ENCODE data around the gene ZNF438.

The ZNF438 gene

DNA sequence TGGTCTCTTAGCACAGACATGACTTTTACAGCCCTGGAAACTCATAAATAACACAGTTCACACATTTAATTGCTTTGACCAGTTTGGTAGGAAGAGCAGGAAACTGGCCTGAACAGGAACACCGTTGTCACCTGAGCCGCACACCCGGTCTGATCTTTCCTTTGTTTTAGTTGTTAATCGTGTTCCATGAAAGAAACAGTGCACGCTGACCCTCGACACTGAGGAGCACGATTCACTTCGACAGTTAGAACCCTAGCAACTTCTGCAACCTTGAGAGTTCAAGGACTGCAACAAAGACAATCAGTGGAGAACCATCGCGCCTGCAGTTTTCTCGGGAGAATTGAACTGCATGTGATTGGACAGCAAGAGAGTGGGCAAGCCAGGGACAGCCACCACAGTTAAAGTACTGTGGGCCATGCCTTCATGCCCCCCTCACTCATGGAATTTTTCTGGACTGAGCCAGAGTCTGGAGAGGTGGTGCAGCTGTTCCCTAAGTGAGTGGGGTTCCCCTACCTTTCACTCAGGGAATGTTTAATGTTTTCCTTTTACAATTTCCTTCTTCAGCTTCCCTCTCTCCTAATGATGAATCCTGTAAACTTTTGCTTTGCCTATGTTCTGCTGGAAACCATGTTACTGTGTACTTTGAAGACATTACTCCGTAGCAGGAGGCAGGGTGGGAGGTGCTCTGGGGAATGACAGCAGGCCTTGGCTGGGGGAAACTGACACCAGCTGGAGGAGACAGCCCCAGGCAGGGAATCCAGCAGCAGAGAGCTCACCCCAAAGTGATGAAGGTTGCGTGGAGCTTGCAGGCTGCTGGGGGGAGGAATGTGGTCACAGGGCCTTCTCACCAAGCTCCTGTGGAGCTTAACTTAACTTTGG is 198.7 kb downstream of the ZNF438 start:
- no peak for TF ChIP-seq ZNF8 (CRISPR knock-in tag; IDR thresholded peaks at IDR 0.05)
- no peak for TF ChIP-seq SNAI2 (CRISPR knock-in tag; IDR thresholded peaks at IDR 0.05)
- TF ChIP-seq ZNF70 (CRISPR knock-in tag; IDR thresholded peaks at IDR 0.05) = no peak
- TF ChIP-seq, protein P1, sequence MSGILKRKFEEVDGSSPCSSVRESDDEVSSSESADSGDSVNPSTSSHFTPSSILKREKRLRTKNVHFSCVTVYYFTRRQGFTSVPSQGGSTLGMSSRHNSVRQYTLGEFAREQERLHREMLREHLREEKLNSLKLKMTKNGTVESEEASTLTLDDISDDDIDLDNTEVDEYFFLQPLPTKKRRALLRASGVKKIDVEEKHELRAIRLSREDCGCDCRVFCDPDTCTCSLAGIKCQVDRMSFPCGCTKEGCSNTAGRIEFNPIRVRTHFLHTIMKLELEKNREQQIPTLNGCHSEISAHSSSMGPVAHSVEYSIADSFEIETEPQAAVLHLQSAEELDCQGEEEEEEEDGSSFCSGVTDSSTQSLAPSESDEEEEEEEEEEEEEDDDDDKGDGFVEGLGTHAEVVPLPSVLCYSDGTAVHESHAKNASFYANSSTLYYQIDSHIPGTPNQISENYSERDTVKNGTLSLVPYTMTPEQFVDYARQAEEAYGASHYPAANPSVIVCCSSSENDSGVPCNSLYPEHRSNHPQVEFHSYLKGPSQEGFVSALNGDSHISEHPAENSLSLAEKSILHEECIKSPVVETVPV (CRISPR knock-in tag; IDR thresholded peaks at IDR 0.05) = no peak
- no peak for TF ChIP-seq TCF4 (CRISPR knock-in tag; IDR thresholded peaks at IDR 0.05; ENCODE audit: borderline replicate concordance)
- TF ChIP-seq TOX (CRISPR knock-in tag; IDR thresholded peaks at IDR 0.05; ENCODE audit: borderline replicate concordance) = no peak
- TF ChIP-seq PPARA (CRISPR knock-in tag; IDR thresholded peaks at IDR 0.05; ENCODE audit: borderline replicate concordance) = no peak
- TF ChIP-seq, protein P2, sequence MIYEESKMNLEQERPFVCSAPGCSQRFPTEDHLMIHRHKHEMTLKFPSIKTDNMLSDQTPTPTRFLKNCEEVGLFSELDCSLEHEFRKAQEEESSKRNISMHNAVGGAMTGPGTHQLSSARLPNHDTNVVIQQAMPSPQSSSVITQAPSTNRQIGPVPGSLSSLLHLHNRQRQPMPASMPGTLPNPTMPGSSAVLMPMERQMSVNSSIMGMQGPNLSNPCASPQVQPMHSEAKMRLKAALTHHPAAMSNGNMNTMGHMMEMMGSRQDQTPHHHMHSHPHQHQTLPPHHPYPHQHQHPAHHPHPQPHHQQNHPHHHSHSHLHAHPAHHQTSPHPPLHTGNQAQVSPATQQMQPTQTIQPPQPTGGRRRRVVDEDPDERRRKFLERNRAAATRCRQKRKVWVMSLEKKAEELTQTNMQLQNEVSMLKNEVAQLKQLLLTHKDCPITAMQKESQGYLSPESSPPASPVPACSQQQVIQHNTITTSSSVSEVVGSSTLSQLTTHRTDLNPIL (CRISPR knock-in tag; IDR thresholded peaks at IDR 0.05; ENCODE audit: low read depth) = no peak
- TF ChIP-seq, protein P3, sequence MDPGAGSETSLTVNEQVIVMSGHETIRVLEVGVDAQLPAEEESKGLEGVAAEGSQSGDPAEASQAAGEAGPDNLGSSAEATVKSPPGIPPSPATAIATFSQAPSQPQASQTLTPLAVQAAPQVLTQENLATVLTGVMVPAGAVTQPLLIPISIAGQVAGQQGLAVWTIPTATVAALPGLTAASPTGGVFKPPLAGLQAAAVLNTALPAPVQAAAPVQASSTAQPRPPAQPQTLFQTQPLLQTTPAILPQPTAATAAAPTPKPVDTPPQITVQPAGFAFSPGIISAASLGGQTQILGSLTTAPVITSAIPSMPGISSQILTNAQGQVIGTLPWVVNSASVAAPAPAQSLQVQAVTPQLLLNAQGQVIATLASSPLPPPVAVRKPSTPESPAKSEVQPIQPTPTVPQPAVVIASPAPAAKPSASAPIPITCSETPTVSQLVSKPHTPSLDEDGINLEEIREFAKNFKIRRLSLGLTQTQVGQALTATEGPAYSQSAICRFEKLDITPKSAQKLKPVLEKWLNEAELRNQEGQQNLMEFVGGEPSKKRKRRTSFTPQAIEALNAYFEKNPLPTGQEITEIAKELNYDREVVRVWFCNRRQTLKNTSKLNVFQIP (CRISPR knock-in tag; IDR thresholded peaks at IDR 0.05; ENCODE audit: borderline replicate concordance, low read depth) = no peak
- no peak for TF ChIP-seq ZFP30 (CRISPR knock-in tag; IDR thresholded peaks at IDR 0.05)
- no peak for ATAC-seq

DNA sequence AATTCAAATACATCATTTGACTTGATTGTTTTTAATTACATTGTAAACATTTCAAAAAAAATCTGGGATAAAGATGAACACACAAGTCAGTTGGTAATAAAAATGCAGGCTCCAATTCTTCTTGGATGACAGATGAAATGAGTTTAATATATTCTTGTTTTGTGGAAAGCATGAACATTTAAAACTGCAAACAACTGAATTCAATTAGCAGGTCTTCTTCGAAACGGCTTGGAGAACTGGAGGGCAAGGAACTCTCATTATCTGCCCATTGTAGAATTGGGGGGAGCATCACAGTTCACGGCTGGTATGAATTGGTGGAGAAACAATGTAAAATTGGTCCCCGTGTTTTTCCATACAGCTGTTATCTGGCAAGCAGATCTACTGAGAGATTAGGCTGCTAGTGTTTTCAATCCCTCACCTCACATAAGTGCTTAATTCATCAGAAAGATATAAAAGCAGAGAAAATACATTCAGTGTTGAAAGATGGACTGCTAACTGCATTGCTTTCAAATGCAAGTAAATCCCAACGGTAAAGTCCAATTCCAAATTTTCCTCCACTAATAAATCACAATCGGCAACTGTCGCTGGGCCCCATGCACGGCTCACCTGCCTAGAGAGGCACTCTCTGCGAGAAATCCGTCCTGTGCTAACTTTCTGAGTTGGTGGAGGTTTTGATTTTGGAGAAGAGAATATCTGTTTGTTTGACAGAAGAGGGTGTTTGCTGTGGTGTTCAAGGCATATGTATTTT is 199.5 kb downstream of the ZNF438 start:
- TF ChIP-seq ZFP30 (CRISPR knock-in tag; IDR thresholded peaks at IDR 0.05) (no peak), OSR1 (CRISPR knock-in tag; IDR thresholded peaks at IDR 0.05) (no peak), TCF4 (CRISPR knock-in tag; IDR thresholded peaks at IDR 0.05; ENCODE audit: borderline replicate concordance) (no peak), ISL1 (CRISPR knock-in tag; IDR thresholded peaks at IDR 0.05) (no peak), TOX (CRISPR knock-in tag; IDR thresholded peaks at IDR 0.05; ENCODE audit: borderline replicate concordance) (no peak), ZNF70 (CRISPR knock-in tag; IDR thresholded peaks at IDR 0.05) (no peak), GLIS3 (CRISPR knock-in tag; IDR thresholded peaks at IDR 0.05) (no peak), ZFP3 (CRISPR knock-in tag; IDR thresholded peaks at IDR 0.05) (no peak), ZNF8 (CRISPR knock-in tag; IDR thresholded peaks at IDR 0.05) (no peak), CSDC2 (CRISPR knock-in tag; IDR thresholded peaks at IDR 0.05) (no peak)
- TF ChIP-seq, protein P2 (CRISPR knock-in tag; IDR thresholded peaks at IDR 0.05; ENCODE audit: low read depth) = no peak
- ATAC-seq = no peak

DNA sequence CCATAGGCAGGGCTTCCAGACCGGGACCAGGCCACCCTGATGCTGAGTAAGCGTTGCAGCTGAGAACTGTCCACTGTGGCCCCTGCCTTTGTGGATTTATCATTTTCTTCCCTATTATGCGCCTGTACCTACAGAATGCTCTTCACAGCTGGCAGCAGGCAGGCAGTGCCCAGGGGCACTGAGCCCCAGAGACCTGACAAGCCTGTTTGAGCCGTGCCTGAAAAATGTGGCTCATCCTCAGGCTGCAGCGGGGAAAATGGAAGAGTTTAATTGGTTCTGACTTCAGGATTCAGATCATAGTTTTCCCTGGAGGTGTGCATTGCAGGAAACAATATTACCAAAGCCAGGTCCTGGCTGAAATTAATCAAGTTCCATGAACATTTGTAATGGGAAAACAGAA is 200.2 kb downstream of the ZNF438 start:
- ATAC-seq = no peak
- no peak for TF ChIP-seq ESRRG (CRISPR knock-in tag; IDR thresholded peaks at IDR 0.05)
- TF ChIP-seq ZNF70 (CRISPR knock-in tag; IDR thresholded peaks at IDR 0.05) = no peak
- no peak for TF ChIP-seq ZNF8 (CRISPR knock-in tag; IDR thresholded peaks at IDR 0.05)
- no peak for TF ChIP-seq ISL1 (CRISPR knock-in tag; IDR thresholded peaks at IDR 0.05)
- no peak for TF ChIP-seq ZNF565 (CRISPR knock-in tag; conservative IDR thresholded peaks at IDR 0.05; ENCODE audit: low read depth)
- TF ChIP-seq, protein P4, sequence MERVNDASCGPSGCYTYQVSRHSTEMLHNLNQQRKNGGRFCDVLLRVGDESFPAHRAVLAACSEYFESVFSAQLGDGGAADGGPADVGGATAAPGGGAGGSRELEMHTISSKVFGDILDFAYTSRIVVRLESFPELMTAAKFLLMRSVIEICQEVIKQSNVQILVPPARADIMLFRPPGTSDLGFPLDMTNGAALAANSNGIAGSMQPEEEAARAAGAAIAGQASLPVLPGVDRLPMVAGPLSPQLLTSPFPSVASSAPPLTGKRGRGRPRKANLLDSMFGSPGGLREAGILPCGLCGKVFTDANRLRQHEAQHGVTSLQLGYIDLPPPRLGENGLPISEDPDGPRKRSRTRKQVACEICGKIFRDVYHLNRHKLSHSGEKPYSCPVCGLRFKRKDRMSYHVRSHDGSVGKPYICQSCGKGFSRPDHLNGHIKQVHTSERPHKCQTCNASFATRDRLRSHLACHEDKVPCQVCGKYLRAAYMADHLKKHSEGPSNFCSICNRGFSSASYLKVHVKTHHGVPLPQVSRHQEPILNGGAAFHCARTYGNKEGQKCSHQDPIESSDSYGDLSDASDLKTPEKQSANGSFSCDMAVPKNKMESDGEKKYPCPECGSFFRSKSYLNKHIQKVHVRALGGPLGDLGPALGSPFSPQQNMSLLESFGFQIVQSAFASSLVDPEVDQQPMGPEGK (CRISPR knock-in tag; IDR thresholded peaks at IDR 0.05; ENCODE audit: borderline replicate concordance) = no peak
- no peak for TF ChIP-seq CSDC2 (CRISPR knock-in tag; IDR thresholded peaks at IDR 0.05)
- TF ChIP-seq TOX (CRISPR knock-in tag; IDR thresholded peaks at IDR 0.05; ENCODE audit: borderline replicate concordance) = no peak
- TF ChIP-seq ZC3H10 (CRISPR knock-in tag; IDR thresholded peaks at IDR 0.05) = no peak
- TF ChIP-seq RARB (CRISPR knock-in tag; IDR thresholded peaks at IDR 0.05) = no peak
- no peak for TF ChIP-seq TCF4 (CRISPR knock-in tag; IDR thresholded peaks at IDR 0.05; ENCODE audit: borderline replicate concordance)

All from SK-N-SH treated with all-trans-retinoic acid at 6 μM for 48 hours (cell line).